HG02870 (cell line): ENCODE measurements around the gene NRXN3.
A peak's percentile ranks its signal among the peaks of the same experiment; 100 is the strongest.

Experiments
- ATAC-seq: cut with Tn5 transposase; IDR thresholded peaks from one replicate; pipeline ENCODE4 v1.9.1; 2021; ENCODE audit warnings: mild to moderate bottlenecking, moderate library complexity; ENCODE audit not compliant: unreplicated experiment

The NRXN3 gene

GRCh38 chr14:78697341-78697740, 527.2 kb downstream of the NRXN3 start:
- ATAC-seq, result no peak

GRCh38 chr14:78698991-78699390, 528.8 kb downstream of the NRXN3 start:
- no peak for ATAC-seq

- no peak for ATAC-seq
These were observed 530.1 kb downstream of the NRXN3 start for GRCh38 chr14:78700236-78700635.

- ATAC-seq, result no peak
These were observed 531.1 kb downstream of the NRXN3 start for GRCh38 chr14:78701246-78701645.

GRCh38 chr14:78704965-78705364, 534.8 kb downstream of the NRXN3 start:
- no peak for ATAC-seq

GRCh38 chr14:78705989-78706388, 535.8 kb downstream of the NRXN3 start:
- ATAC-seq, result no peak

- no peak for ATAC-seq
These were observed 539.8 kb downstream of the NRXN3 start for GRCh38 chr14:78709795-78710557.

- no peak for ATAC-seq
These were observed 540.8 kb downstream of the NRXN3 start for GRCh38 chr14:78710963-78711362.

GRCh38 chr14:78713716-78714115, 543.5 kb downstream of the NRXN3 start:
- no peak for ATAC-seq

- ATAC-seq, result no peak
These were observed 544.5 kb downstream of the NRXN3 start for GRCh38 chr14:78714711-78715110.

- ATAC-seq, result no peak
These were observed 551.7 kb downstream of the NRXN3 start for GRCh38 chr14:78721756-78722480.

- no peak for ATAC-seq
These were observed 554.9 kb downstream of the NRXN3 start for GRCh38 chr14:78725086-78725485.

- ATAC-seq, result no peak
These were observed 566.9 kb downstream of the NRXN3 start for GRCh38 chr14:78737116-78737515.

GRCh38 chr14:78737601-78738000, 567.4 kb downstream of the NRXN3 start:
- ATAC-seq, result no peak

- ATAC-seq, result no peak
These were observed 576.0 kb downstream of the NRXN3 start for GRCh38 chr14:78746086-78746595.

- ATAC-seq, result no peak
These were observed 577.6 kb downstream of the NRXN3 start for GRCh38 chr14:78747813-78748212.

- ATAC-seq, result no peak
These were observed 582.5 kb downstream of the NRXN3 start for GRCh38 chr14:78752518-78753188.

GRCh38 chr14:78754059-78754458, 583.9 kb downstream of the NRXN3 start:
- no peak for ATAC-seq

- ATAC-seq, result peak; percentile 68
These were observed 588.2 kb downstream of the NRXN3 start for GRCh38 chr14:78758333-78758732.

- no peak for ATAC-seq
These were observed 592.2 kb downstream of the NRXN3 start for GRCh38 chr14:78762331-78762730.

- ATAC-seq, result no peak
These were observed 593.6 kb downstream of the NRXN3 start for GRCh38 chr14:78763746-78764145.

GRCh38 chr14:78764240-78764639, 594.1 kb downstream of the NRXN3 start:
- no peak for ATAC-seq
